CD4-positive, alpha-beta T cell (primary cell): Measurements from ENCODE around the gene PLXNB2. TPM values are rescaled to one million over a fixed set of nuclear protein-coding genes. Genes with fewer than 3 reads are reported as not detected.

Source experiments
- ATAC-seq: fragments of 200-7000 bp; cut with Tn5 transposase; one replicate; pipeline ENCODE4 v1.10.0; 2022; ENCODE audit warnings: mild to moderate bottlenecking; ENCODE audit not compliant: poor library complexity
- CTCF ChIA-PET: fragments of 350-600 bp; sonication (Branson Sonifier 250); formaldehyde crosslinking; loops from one replicate; lab custom pipeline; 2021; ENCODE audit warnings: antibody characterized with exemption, inconsistent platforms; lab: Charles Lee
- POLR2A ChIA-PET: fragments of 350-600 bp; sonication (Branson Sonifier 250); formaldehyde crosslinking; loops from one replicate; lab custom pipeline; 2021; ENCODE audit warnings: antibody characterized with exemption, inconsistent platforms; lab: Charles Lee
- DNase-seq, 14 experiments: peaks; one replicate each; pipeline ENCODE4 v3.0.0-alpha.2; 2013 to 2020; ENCODE audit warnings: mixed read lengths in 2 of 14
- H3K27ac ChIP-seq, 2 donors: one replicate each; pipeline versions ENCODE4 v1.5.1 to v1.7.0; 2013; ENCODE audit warnings: low read length in 2 of 2, low read depth in 1 of 2, mild to moderate bottlenecking in 1 of 2
- H3K27me3 ChIP-seq, 2 experiments: 1 replicate in 1 of 2; 2 replicates in 1 of 2; pipeline versions ENCODE4 v1.6.1 to v1.7.0; 2013; ENCODE audit warnings: low read length in 2 of 2, control low read depth in 1 of 2, mild to moderate bottlenecking in 1 of 2, moderate library complexity in 1 of 2; ENCODE audit not compliant: insufficient read depth in 2 of 2, control insufficient read depth in 1 of 2
- H3K36me3 ChIP-seq: one replicate; pipeline ENCODE4 v1.6.1; 2013; ENCODE audit warnings: low read length, control low read depth; ENCODE audit not compliant: insufficient read depth
- H3K4me1 ChIP-seq: one replicate; pipeline ENCODE4 v1.6.1; 2013; ENCODE audit warnings: low read length, control low read depth; ENCODE audit not compliant: insufficient read depth
- H3K4me3 ChIP-seq: one replicate; pipeline ENCODE4 v1.5.1; 2013; ENCODE audit warnings: mild to moderate bottlenecking, low read length, moderate library complexity
- H3K9me3 ChIP-seq, 2 experiments: 1 replicate in 1 of 2; 2 replicates in 1 of 2; pipeline versions ENCODE4 v1.6.1 to v1.7.0; 2013; ENCODE audit warnings: low read length in 2 of 2, mild to moderate bottlenecking in 2 of 2, control low read depth in 1 of 2, moderate library complexity in 1 of 2; ENCODE audit not compliant: control insufficient read depth in 1 of 2, insufficient read depth in 1 of 2
- H3K27ac Mint-ChIP-seq: one replicate; pipeline ENCODE4 v1.8.0; 2020; ENCODE audit warnings: mixed read lengths
- H3K27me3 Mint-ChIP-seq: one replicate; pipeline ENCODE4 v1.8.0; 2021; ENCODE audit warnings: mixed read lengths
- H3K36me3 Mint-ChIP-seq: one replicate; pipeline ENCODE4 v1.8.0; 2021; ENCODE audit warnings: low read depth, mixed read lengths
- H3K4me1 Mint-ChIP-seq: one replicate; pipeline ENCODE4 v1.8.0; 2021; ENCODE audit warnings: low read depth, mixed read lengths
- H3K4me3 Mint-ChIP-seq: one replicate; pipeline ENCODE4 v1.8.0; 2020; ENCODE audit warnings: mild to moderate bottlenecking, mixed read lengths
- H3K9me3 Mint-ChIP-seq: one replicate; pipeline ENCODE4 v1.8.0; 2020; ENCODE audit warnings: mixed read lengths
- intact Hi-C, 2 experiments: fragments of 100-400 bp; cut with DNase I in 1 of 2; cut with micrococcal nuclease in 1 of 2; formaldehyde crosslinking; loops; one replicate each; pipeline versions ENCODE4 v1.15.1 to v1.9.0; 2023 to 2025; cut with DNase I, micrococcal nuclease
- total RNA-seq, 174 experiments: library from RNA in 2 of 174; stranded (reverse) in 2 of 174; gene quantifications; one replicate each; pipeline ENCODE4 v1.2.3 and lab custom pipeline; 2021 to 2026
- TF ChIP-seq, protein P1 (sequence below): fragments of 200-600 bp; IDR thresholded peaks from one replicate; pipeline ENCODE4 v1.8.0; 2022; ENCODE audit warnings: antibody characterized with exemption, mild to moderate bottlenecking

Gene PLXNB2
- total RNA-seq, 2 experiments from 2014 or later: 2.8 to 3.9 TPM

DNA sequence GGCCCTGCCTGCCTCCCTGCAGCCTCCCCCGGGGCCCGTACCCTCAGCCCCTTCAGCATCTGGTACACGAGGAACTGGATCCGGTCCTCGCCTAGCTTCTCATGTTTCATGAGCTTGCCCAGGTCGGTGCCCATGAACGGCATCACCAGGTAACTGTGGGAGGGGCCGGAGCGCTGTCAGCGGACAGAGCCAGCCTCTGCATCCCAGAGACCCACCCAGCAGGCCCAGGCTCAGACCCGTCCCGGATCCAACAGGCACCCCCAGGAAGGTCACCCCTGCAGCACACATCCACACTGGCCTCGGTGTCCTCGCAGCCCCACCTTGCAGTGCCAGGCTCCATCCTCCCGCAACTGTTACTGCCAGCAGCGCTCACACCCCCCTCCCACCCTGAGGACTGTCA, 50.4 kb downstream of the PLXNB2 start:
- no peaks in the 10 kb centered on the region for H3K9me3 Mint-ChIP-seq
- TF ChIP-seq, protein P1, sequence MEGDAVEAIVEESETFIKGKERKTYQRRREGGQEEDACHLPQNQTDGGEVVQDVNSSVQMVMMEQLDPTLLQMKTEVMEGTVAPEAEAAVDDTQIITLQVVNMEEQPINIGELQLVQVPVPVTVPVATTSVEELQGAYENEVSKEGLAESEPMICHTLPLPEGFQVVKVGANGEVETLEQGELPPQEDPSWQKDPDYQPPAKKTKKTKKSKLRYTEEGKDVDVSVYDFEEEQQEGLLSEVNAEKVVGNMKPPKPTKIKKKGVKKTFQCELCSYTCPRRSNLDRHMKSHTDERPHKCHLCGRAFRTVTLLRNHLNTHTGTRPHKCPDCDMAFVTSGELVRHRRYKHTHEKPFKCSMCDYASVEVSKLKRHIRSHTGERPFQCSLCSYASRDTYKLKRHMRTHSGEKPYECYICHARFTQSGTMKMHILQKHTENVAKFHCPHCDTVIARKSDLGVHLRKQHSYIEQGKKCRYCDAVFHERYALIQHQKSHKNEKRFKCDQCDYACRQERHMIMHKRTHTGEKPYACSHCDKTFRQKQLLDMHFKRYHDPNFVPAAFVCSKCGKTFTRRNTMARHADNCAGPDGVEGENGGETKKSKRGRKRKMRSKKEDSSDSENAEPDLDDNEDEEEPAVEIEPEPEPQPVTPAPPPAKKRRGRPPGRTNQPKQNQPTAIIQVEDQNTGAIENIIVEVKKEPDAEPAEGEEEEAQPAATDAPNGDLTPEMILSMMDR: no peak
- no peak overlapping the region for H3K4me3 Mint-ChIP-seq
- peaks cover 6% of the 10 kb centered on the region for H3K4me1 Mint-ChIP-seq
- no peaks in the 10 kb centered on the region for H3K36me3 ChIP-seq
- DNase-seq (no peak), ATAC-seq (no peak)
- peaks cover 0 to 8% of the 10 kb centered on the region in 2 experiments for H3K9me3 ChIP-seq
- no peak overlapping the region for H3K27ac Mint-ChIP-seq
- intact Hi-C loops: no loop called here
- ChIA-PET CTCF (no interaction called here), POLR2A (no interaction called here)
- peaks cover 13% of the 10 kb centered on the region for H3K4me1 ChIP-seq
- H3K27me3 Mint-ChIP-seq: peaks cover 9% of the 10 kb centered on the region
- H3K27ac ChIP-seq: no peak overlapping the region
- H3K4me3 ChIP-seq: no peak overlapping the region
- no peaks in the 10 kb centered on the region for H3K36me3 Mint-ChIP-seq
- H3K27me3 ChIP-seq: peaks cover 6 to 12% of the 10 kb centered on the region in 2 experiments

DNA sequence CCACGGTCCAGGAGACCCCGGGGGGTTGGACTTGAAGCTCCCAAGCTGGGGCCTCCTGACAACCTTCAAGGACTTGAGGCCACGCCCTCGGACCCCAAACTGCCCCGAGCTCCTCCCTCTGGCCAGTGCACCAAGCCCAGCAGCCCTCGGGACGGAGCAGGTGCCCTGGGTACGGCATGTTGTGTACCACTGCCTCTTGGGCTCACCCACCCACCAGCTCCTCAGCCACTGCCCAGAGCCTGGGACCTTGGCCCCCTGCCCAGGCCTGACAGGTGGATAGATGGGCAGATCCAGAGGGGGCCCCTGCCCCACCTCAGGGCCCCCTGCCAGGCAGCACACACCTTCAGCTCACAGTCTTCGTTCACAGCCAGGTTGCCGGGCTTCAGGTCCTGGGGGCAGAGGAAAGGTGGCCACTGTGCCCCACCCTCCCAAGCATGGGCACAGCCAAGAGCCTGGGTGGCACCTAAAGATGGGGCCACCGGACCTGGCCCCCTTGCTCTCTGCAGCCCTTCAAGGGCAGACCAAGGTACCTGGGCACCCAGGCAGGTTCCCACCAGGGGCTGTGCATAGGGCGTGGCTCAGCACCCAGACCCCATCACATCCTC, 51.1 kb downstream of the PLXNB2 start:
- no peaks in the 10 kb centered on the region for H3K9me3 Mint-ChIP-seq

DNA sequence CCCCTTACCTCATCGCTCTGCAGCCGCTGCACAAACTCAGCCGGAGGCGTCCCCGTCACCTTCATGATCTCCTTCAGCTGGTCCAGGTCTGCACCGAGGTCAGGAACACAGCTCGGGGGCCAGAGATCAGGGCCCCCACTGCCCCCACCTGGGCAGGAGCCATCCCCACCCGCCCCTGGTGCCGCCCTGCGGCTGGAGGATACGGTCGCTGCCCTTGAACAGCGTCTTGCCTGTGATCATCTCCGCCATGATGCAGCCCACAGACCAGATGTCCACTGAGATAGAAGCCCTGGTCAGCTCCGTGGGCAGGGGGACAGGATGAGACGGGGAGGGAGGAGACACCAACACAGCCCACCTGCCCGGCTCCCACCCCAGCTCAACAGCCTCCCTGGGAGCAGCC, 51.8 kb downstream of the PLXNB2 start:
- intact Hi-C loops: no loop called here
- ChIA-PET POLR2A (interaction anchor here (0.6 kb wide), 2 partner anchors 63 to 221 kb away, joined by 3 read pairs; no protein-coding TSS in a partner anchor), CTCF (no interaction called here)
- DNase-seq (no peak), ATAC-seq (no peak)
- no peaks in the 10 kb centered on the region for H3K9me3 Mint-ChIP-seq
- Histone ChIP-seq H3K36me3 (no peaks in the 10 kb centered on the region), H3K27me3 (peaks cover 2 to 7% of the 10 kb centered on the region in 2 experiments), H3K27ac (no peak overlapping the region), H3K4me3 (no peak overlapping the region), H3K4me1 (peaks cover 15% of the 10 kb centered on the region), H3K9me3 (peaks cover 0 to 6% of the 10 kb centered on the region in 2 experiments)
- TF ChIP-seq, protein P1: no peak
- peaks cover 7% of the 10 kb centered on the region for H3K27me3 Mint-ChIP-seq
- no peak overlapping the region for H3K27ac Mint-ChIP-seq
- H3K36me3 Mint-ChIP-seq: no peaks in the 10 kb centered on the region
- peaks cover 9% of the 10 kb centered on the region for H3K4me1 Mint-ChIP-seq
- H3K4me3 Mint-ChIP-seq: no peak overlapping the region

More for the DNA sequence above, 51.1 kb downstream of the PLXNB2 start:
- intact Hi-C loops: no loop called here
- Mint-ChIP-seq H3K4me3 (no peak overlapping the region), H3K27me3 (peaks cover 7% of the 10 kb centered on the region), H3K4me1 (peaks cover 6% of the 10 kb centered on the region), H3K27ac (no peak overlapping the region), H3K36me3 (no peaks in the 10 kb centered on the region)
- peaks cover 4 to 11% of the 10 kb centered on the region in 2 experiments for H3K27me3 ChIP-seq
- ATAC-seq: no peak
- no peak for DNase-seq
- peaks cover 16% of the 10 kb centered on the region for H3K4me1 ChIP-seq
- ChIA-PET POLR2A (no interaction called here), CTCF (no interaction called here)
- H3K27ac ChIP-seq: no peak overlapping the region
- H3K9me3 ChIP-seq: peaks cover 0 to 7% of the 10 kb centered on the region in 2 experiments
- TF ChIP-seq, protein P1: no peak
- no peak overlapping the region for H3K4me3 ChIP-seq
- no peaks in the 10 kb centered on the region for H3K36me3 ChIP-seq
